Epithelial cell of proximal tubule (primary cell): ENCODE results near the gene CLCA4. TPM values are rescaled to one million over a fixed set of nuclear protein-coding genes. Genes with fewer than 3 reads are reported as not detected.

Experiments
- DNase-seq: peaks from one replicate; pipeline ENCODE4 v3.0.0-alpha.2; 2011; ENCODE audit warnings: low read depth
- H3K4me3 ChIP-seq: 2 replicates; pipeline ENCODE4 v1.5.1; 2011; ENCODE audit warnings: low read depth, mild to moderate bottlenecking, low read length
- CTCF ChIP-seq: conservative IDR thresholded peaks from 2 replicates; pipeline ENCODE4 v1.5.1; 2012; ENCODE audit warnings: low read depth, mild to moderate bottlenecking, low read length
- total RNA-seq: library from RNA; depleted of rRNA; stranded (reverse); fragments of >200 nt; gene quantifications from 2 replicates; pipeline ENCODE4 v1.2.3, GENCODE V29; 2015

CLCA4 gene
- total RNA-seq, 1 donor from 2014 or later = not detected

- no peak for TF ChIP-seq CTCF
- no peak for DNase-seq
- H3K4me3 ChIP-seq = no peak overlapping the region
Measured at GRCh38 chr1:86523670-86524354, 23.1 kb upstream of the CLCA4 start.

GRCh38 chr1:86527306-86527705 is 19.6 kb upstream of the CLCA4 start:
- TF ChIP-seq CTCF = no peak
- no peak for DNase-seq
- H3K4me3 ChIP-seq = no peak overlapping the region

- no peak for TF ChIP-seq CTCF
- no peak for DNase-seq
- no peak overlapping the region for H3K4me3 ChIP-seq
Measured at GRCh38 chr1:86530211-86530845, 16.6 kb upstream of the CLCA4 start.

DNA sequence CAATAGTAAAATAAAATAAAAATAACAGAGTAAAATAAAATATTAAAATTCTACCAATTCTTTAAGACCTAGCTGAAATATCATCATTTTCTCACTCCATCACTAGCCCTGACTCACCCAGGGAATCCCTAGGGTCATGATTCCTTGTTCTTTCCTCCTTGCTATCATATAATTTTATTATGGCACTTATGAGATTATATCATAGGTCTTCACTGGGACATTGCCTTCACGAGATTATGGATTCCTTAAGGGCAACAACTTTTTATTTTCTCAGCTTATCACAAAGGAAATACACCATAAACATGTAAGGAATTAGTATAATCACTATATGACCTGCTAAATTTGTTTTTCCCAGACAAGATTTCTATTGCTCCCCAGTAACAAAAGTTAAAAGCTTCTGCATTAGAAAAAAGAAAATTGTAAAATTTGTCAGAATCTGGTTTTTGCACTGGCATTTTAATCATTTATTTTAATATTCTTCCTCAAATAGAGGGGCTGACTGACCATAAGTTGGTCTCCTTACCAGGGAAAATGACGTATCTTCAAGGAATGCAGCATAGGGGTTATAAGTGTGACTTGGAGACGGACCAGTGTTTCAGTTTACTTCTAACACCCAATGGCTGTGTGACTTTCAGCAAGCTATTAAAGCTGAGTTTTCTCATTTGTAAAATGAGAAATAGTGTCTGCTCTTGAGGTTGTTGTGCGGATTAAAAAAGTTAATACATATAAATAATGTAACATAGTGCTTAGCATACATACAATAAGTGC is 8.8 kb upstream of the CLCA4 start:
- H3K4me3 ChIP-seq = no peak overlapping the region
- DNase-seq = no peak
- no peak for TF ChIP-seq CTCF

DNA sequence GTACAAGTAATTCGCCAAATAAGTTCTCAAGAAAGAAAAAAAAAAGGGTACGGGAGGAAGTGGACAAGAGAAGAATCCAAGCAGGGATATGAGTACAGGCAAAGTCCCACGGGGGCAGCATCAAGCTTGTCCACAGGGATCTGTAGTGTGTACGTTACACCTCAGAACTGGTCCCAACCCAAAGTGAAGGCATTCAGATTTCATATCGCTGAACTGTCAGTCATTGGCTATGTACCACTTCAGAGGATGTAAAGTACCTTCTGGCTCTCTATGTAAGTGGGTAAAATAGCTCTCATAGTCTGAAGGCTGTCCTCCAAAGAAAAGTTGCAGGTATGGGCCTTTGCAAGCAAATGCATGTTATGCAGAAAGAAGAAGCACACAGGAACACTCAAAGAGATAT is 8.1 kb upstream of the CLCA4 start:
- H3K4me3 ChIP-seq = no peak overlapping the region
- TF ChIP-seq CTCF = no peak
- no peak for DNase-seq

GRCh38 chr1:86541859-86542258 is 5.0 kb upstream of the CLCA4 start:
- DNase-seq = no peak
- TF ChIP-seq CTCF = no peak
- no peak overlapping the region for H3K4me3 ChIP-seq
